GM15510 (cell line): ENCODE data around the gene PIGH.

Experiments used
- POLR2A ChIP-seq: IDR thresholded peaks from 3 replicates; pipeline ENCODE4 v1.6.1; 2011; ENCODE audit warnings: borderline replicate concordance; ENCODE audit not compliant: insufficient read length; ENCODE audit errors: extremely low read depth

The PIGH gene

DNA sequence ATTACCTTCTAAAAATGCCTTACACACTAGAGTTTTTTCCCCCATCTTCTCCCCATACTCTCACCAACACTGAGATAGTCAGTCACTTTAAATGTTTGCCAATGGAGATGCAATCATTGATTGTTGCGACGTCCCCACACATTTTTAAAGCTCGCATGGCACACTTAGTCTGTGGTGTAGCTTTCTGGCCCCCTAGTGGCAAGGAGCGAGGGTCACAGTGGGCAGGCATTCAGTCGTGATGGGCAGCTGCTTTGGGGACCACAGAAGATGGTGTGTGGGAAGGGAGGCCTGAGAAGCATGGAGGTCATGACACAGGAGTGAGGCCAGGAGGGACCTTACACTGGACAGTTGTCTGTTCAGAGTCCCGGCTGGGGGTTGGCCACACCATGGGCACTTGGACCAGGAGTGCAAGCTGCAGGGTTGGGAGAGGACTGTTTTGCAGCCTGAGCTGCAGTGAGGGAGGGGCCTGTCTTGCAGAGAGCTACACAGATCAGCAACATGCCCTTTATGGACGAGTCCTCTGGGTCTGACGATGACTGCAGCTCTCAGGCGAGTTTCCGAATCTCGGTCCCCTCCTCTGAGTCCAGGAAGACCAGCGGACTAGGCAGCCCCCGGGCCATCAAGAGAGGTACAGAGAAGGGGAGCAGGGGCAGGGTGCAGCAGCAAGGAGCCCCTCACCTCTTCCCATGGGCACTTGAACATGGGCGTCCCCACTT lies 28.6 kb downstream of the PIGH start:
- TF ChIP-seq POLR2A, result no peak

DNA sequence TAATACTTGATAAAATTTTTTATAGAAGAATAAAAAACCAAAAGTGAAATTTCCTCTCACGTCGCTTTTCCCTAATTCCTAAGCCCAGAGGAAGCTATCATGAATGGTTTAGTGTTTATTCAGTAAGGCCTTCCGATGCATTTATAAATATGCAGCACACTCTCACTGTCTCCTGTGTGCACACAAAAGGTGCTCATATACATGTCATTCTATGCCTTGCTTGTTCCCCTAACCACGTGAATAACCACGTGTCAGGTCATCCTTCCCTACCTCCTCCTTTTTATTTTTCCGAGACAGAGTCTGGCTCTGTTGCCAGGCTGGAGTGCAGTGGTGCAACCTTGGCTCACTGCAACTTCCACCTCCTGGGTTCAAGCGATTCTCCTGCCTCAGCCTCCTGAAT lies 29.6 kb downstream of the PIGH start:
- no peak for TF ChIP-seq POLR2A

DNA sequence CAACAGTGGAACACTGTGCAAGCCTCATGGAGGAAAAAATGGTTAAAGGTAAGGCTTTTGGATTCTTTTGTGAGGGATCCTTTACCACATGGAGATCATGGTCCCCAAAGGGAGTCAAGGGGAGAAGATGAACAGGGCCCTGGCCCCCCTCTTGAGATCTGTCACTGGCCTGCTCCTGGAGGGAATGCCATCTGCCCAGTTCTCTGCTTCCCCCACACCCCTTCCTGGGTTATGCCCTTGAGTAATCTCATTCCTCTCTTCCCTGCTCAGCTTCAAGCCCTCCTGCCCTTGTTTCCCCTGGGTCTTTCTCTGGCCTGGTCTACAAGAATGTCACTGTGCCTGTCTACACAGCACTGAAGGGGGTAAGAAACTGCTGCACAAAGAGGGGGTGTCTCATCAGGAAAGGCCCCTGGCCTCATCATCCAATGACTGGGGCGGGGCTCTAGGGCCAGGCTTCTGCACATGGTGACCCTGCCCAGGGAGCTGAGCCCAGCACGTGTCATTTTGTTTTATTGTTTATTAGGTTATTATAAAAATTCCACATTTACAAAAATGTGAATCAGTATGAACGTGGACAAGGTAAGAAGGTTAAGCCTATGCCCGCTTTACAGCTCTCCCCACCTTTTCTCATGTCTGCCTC lies 30.3 kb downstream of the PIGH start:
- TF ChIP-seq POLR2A, result no peak

DNA sequence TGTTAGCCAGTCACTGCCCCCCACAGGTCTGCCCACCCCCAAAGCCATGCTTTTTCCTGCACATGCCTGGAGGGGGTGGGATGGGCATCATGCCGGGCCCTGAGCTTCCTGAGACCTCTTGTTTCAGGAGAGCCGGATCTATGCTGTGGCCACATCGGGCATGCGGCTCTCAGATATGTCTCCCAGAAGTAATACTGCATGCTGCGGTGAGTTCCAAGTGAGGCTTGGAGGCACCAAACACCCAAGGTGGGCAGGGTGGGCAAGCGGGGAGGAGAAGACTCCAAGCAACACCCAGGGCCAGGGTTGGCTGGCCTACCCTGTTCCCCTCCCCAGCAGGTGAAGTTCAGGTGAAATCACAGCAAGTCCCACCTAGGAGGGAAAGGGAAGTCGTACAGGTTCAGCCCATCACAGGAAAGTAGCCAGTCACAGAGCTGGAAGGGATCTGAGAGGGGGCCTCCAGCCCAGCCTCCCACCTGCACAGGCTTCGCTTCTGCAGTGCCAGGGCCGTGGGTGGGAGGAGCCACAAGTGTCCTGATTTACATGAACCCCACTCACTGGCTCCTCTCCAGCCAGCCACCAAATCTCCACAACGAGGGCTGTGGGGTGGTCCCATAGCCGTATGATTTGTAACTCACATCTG lies 30.9 kb downstream of the PIGH start:
- TF ChIP-seq POLR2A, result no peak

DNA sequence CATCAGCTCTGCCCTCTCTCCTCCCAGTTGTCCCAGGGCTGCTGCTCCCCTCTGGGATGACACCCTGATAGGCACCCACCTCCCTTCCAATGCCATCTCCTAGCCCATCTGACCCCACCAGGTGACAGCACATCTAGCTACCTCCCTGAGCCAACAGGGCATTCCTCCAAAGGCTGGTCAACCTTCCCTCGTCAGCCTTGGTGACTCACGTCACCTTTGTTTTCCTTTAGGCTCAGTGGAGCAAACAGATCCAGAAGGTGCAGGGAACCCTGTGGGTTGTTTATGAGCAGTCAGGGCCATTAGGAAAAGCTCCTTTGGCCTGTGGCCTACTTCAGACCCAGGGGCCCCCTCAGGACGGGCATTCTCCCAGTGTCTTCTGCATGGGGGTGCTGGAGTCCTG lies 32.4 kb downstream of the PIGH start:
- no peak for TF ChIP-seq POLR2A

DNA sequence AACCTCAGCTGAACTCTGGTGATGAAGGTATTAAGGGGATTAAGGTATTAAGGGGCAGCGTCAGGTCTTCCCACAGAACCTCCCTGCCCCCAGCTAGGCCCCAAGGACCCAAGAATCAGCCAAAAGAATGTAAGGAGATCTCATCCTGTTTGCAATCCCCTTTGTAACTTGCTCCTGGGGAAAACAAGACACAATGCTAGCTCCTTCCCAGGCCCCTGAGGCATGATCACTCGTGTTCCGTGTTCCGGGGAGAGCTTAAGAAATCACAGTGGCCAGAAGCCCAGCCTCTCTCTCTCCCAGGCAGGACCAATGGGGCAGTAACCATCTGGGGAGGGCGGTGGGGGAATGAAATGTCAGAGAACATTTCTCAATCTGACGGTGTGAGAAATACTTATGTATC lies 33.2 kb downstream of the PIGH start:
- no peak for TF ChIP-seq POLR2A

DNA sequence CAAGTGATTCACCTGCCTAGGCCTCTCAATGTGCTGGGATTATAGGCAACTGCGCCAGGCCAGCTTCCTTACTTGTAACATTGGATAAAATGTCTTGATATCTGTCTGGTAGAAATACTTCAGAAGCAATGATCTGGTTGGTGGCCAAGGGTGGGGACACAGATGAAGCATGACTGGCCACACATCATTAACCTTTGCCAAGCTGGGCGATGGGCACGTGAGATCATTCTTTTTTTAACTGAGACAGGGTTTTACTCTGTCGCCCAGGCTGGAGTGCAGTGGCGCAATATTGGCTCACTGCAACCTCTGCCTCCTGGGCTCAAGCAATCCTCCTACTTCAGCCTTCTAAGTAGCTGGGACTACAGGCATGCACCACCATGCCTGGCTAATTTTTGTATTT lies 35.8 kb downstream of the PIGH start:
- TF ChIP-seq POLR2A, result no peak

DNA sequence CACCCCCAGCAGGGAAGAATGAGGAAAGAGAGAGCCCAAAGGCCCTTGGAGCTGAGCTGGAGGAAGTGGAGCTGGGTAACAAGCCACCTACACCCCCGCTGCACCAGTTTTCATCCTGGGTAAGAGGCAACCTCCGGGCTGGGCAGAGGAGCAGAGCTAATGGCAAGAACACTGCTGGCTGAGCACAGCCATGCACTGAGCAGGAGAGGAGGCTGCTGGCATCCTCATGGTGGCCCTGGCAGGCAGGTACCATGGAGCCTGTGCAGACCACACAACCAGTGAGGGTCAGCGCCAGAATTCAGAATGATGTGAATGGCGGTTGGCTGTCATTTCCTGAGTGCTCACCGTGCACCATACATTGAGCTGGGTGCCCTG lies 37.3 kb downstream of the PIGH start:
- TF ChIP-seq POLR2A, result no peak

DNA sequence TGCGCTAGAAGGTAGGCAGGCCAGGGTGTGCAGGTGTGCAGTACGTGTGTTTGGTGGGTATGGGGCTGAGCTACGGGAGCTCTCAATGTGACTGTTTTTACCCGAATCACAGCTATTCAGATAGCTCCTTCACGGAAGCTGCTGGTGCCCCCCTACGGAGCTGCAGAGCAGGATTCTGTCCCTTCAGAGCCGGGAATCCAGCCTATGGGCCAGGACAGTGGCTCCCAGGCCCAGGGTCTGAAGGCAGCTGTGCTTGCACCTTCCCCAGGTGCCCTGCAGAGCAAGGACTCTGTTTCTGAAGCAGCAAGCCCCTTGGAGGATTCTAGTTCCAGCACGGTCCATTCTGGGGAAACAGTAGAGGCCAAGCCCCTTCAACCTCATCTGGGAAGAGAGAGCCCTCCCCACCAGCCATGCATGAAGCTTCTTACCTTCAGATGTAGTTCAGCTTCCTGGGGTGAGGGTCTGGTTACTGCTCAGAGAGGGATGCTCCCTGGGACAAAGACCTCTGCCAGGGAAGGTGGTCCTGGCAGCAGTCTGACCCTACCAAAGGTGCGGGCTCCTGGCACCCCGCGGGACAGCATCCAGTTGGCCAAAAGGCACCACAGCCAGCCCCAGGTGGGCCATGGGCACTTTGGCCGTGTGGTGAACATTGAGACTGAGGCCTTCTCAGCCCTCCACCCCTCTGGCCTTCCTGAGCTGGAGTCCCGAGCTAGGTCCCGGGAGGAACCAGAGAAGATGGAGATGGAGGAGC lies 37.9 kb downstream of the PIGH start:
- no peak for TF ChIP-seq POLR2A

DNA sequence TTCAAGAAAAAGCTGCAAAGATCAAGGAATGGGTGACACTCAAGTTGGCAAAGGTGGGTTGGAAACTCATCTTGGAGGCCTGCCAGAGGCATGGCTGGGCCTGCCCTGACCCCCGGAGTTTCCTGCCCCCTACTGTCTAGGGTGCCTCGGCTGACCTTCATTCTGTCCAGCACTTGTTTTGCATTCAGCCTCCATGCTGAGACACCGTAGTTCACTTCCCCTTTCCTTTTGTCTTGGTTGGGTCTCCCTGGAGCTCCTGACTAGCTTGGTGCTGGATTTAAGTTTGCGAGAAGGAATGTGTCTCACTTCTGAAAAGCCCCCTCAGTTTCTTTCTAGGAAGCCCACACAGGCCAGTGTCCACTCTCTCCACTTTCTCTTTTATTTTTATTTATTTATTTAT lies 40.4 kb downstream of the PIGH start:
- no peak for TF ChIP-seq POLR2A

DNA sequence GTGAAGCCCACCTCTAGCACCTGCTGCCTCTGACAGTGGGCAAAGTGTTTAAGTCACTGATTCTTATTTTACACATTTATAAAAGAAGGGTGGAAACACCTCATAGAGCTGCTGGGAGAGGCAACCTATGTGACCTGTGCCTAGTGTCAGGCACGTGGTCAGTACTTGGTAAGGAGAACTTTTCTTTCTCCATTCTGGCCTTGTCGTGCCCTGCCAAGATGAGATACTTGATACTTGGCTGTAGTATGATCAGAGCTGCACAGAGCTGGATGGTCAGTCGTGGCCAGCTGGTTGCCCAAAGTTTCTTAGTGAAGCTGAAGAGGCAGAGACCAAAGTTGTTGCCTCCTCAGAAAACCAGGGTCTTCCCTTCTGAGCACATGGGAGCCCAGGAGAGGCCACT lies 42.4 kb downstream of the PIGH start:
- no peak for TF ChIP-seq POLR2A

DNA sequence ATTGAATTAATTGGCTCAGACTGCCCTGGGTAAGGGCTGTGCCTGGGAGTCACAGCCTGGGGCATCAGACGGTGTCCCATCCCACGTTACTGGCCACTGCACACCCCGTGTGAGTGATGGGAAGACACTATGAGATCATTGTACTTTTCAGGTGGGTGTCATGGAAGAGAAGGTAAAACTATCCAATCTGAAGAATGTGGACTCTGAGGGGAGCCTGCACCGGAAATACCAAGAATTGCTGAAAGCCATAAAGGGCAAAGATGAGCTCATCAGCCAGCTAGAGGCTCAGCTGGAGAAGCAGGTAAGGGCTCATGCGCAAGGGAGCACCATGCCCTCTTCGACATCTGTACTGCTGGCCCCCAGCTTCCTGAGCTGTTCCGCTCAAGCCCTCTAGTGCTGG lies 43.0 kb downstream of the PIGH start:
- TF ChIP-seq POLR2A, result no peak

DNA sequence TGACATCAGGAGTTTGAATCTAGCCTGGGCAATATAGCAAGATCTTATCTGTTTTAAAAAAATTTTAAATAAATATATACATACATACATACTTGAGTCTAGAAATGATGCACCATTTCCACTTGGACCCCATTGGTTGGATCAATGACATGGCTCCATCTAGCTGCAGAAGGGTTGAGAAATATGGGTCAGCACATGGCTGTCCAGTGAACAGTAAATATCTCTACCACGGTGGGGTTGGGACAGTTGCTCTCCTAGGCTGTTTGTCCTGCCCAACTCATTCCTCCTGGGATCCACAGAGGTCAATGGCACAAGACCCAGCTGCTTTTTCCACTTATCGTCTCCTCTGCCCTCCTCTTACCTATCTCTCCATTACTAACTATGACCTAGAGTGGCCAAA lies 43.4 kb downstream of the PIGH start:
- no peak for TF ChIP-seq POLR2A

DNA sequence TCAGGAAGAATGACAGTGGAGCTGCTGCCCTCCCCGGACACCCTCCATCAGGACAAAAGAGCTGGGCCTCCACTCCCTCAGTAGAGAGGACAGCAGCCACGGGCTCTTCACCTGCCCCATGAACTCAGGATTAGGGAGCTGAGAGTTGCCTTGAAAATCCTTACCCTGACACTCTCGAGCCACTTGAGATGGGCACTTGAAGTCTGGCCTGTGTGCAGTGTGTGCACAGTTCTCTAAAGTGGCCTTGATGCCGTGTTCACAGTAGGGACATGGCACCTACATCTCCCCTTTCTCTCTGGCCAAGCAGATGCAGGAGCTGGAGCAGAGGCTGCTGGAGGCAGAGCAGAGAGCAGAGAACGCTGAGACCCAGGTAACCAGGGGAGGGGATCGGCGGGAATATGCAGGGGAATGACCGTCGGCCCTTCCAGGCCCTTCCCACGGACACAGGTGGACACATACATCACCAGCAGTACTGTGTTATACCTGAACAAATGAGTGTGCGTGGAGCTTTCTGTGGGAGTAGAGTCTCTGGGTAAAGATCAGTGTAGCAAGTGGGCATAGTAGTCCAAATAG lies 44.5 kb downstream of the PIGH start:
- no peak for TF ChIP-seq POLR2A

DNA sequence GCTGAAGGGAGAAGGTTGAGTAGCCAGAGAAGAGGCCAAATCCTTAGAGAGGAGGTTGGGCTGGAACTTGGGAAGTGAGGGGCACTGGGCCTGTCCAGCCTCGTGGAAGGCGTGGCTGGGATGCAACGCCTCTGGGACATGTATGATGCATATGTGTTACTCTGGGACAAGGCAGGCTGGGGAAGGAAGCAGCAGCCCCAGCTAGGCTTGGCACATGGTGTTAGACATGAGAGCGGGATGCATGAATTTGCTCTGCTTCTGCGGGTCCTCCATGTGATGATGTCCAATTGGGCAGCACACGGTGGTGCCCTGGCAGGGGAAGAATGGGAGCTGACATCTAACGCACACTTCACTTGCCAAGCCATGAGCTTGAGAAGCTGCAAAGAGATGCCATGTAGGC lies 45.7 kb downstream of the PIGH start:
- no peak for TF ChIP-seq POLR2A
